IMR-90 (cell line): ENCODE measurements around the gene SLC30A1. TPM values are rescaled to one million over a fixed set of nuclear protein-coding genes. Genes with fewer than 3 reads are reported as not detected.

Experiments
- ATAC-seq: fragments of 200-7000 bp; cut with Tn5 transposase; 2 replicates; pipeline ENCODE4 v1.9.1; 2020; ENCODE audit warnings: low read depth, mild to moderate bottlenecking, moderate library complexity
- BruUV-seq: library from RNA; stranded (reverse); fragments of 400-500 nt; replicated peaks from 2 replicates; lab custom pipeline; 2021; lab: Mats Ljungman, UMichigan
- CTCF ChIA-PET: fragments of 300-600 bp; formaldehyde crosslinking; extraction: SDS; loops from one replicate; lab custom pipeline; 2021; ENCODE audit warnings: antibody characterized with exemption; lab: Yijun Ruan, JAX
- POLR2A ChIA-PET: fragments of 300-600 bp; sonication (Branson Sonifier 250); formaldehyde crosslinking; loops from one replicate; lab custom pipeline; 2022; ENCODE audit warnings: antibody characterized with exemption; ENCODE audit not compliant: unreplicated experiment; lab: Charles Lee
- DNase-seq: peaks from one replicate; pipeline ENCODE4 v3.0.0; 2013
- H2AFZ ChIP-seq: replicated peaks from 2 replicates; pipeline ENCODE3; 2013; ENCODE audit warnings: low read length, mild to moderate bottlenecking; ENCODE audit not compliant: poor library complexity
- H2AK5ac ChIP-seq: 2 replicates; pipeline ENCODE4 v1.6.1; 2013; ENCODE audit warnings: low read depth, low read length, inconsistent platforms
- H2AK9ac ChIP-seq: replicated peaks from 2 replicates; pipeline ENCODE3; 2013; ENCODE audit warnings: mild to moderate bottlenecking, low read depth, low read length, moderate library complexity; ENCODE audit not compliant: poor library complexity
- H2BK120ac ChIP-seq: 2 replicates; pipeline ENCODE4 v1.6.1; 2013; ENCODE audit warnings: low read depth, low read length, inconsistent platforms
- H2BK15ac ChIP-seq: 3 replicates; pipeline ENCODE4 v1.6.1; 2013; ENCODE audit warnings: low read depth, low read length, inconsistent platforms
- H2BK20ac ChIP-seq: 2 replicates; pipeline ENCODE4 v1.6.1; 2013; ENCODE audit warnings: low read depth, mild to moderate bottlenecking, inconsistent platforms, low read length, moderate library complexity
- H2BK5ac ChIP-seq: 2 replicates; pipeline ENCODE4 v1.6.1; 2013; ENCODE audit warnings: mild to moderate bottlenecking, low read depth, low read length, inconsistent platforms; ENCODE audit not compliant: poor library complexity, severe bottlenecking
- H3K14ac ChIP-seq: replicated peaks from 2 replicates; pipeline ENCODE4 v1.6.1; 2013; ENCODE audit warnings: low read depth, low read length, inconsistent platforms
- H3K18ac ChIP-seq: 2 replicates; pipeline ENCODE4 v1.6.1; 2013; ENCODE audit warnings: low read depth, low read length, control low read depth
- H3K23ac ChIP-seq: 2 replicates; pipeline ENCODE4 v1.6.1; 2013; ENCODE audit warnings: low read depth, low read length, inconsistent platforms
- H3K27ac ChIP-seq: 2 replicates; pipeline ENCODE4 v1.5.1; 2013; ENCODE audit warnings: mild to moderate bottlenecking, control low read depth, low read length; ENCODE audit not compliant: insufficient read depth
- H3K27me3 ChIP-seq: 2 replicates; pipeline ENCODE4 v1.6.1; 2013; ENCODE audit warnings: low read length; ENCODE audit not compliant: control insufficient read depth, insufficient read depth
- H3K36me3 ChIP-seq: 2 replicates; pipeline ENCODE4 v1.6.1; 2013; ENCODE audit warnings: low read length, mixed read lengths; ENCODE audit not compliant: control insufficient read depth, insufficient read depth
- H3K4ac ChIP-seq: 2 replicates; pipeline ENCODE4 v1.6.1; 2013; ENCODE audit warnings: low read depth, low read length, inconsistent platforms
- H3K4me1 ChIP-seq: 2 replicates; pipeline ENCODE4 v1.6.1; 2013; ENCODE audit warnings: low read length, mixed read lengths; ENCODE audit not compliant: control insufficient read depth, insufficient read depth
- H3K4me2 ChIP-seq: 2 replicates; pipeline ENCODE4 v1.6.1; 2013; ENCODE audit warnings: low read depth, mild to moderate bottlenecking, control low read depth, low read length, moderate library complexity
- H3K4me3 ChIP-seq: 2 replicates; pipeline ENCODE4 v1.5.1; 2013; ENCODE audit warnings: low read depth, mild to moderate bottlenecking, control low read depth, low read length, moderate library complexity; ENCODE audit not compliant: insufficient read depth
- H3K56ac ChIP-seq: 2 replicates; pipeline ENCODE4 v1.6.1; 2013; ENCODE audit warnings: low read length, inconsistent platforms; ENCODE audit not compliant: insufficient read depth; ENCODE audit errors: extremely low read depth
- H3K79me1 ChIP-seq, 2 experiments: 2 replicates each; pipeline ENCODE4 v1.6.1; 2013; ENCODE audit warnings: low read length in 2 of 2, inconsistent platforms in 1 of 2, low read depth in 1 of 2
- H3K9ac ChIP-seq: 2 replicates; pipeline ENCODE4 v1.6.1; 2013; ENCODE audit warnings: low read depth, low read length, control low read depth
- H3K9me1 ChIP-seq: 2 replicates; pipeline ENCODE4 v1.6.1; 2013; ENCODE audit warnings: low read length, inconsistent platforms; ENCODE audit not compliant: insufficient read depth
- H3K9me3 ChIP-seq: 2 replicates; pipeline ENCODE4 v1.6.1; 2013; ENCODE audit warnings: low read length; ENCODE audit not compliant: control insufficient read depth, insufficient read depth
- H4K20me1 ChIP-seq: 2 replicates; pipeline ENCODE4 v1.6.1; 2013; ENCODE audit warnings: low read length, inconsistent platforms; ENCODE audit not compliant: insufficient read depth
- H4K5ac ChIP-seq: 2 replicates; pipeline ENCODE4 v1.6.1; 2013; ENCODE audit warnings: mild to moderate bottlenecking, low read depth, low read length, control low read depth
- H4K8ac ChIP-seq, 2 experiments: 2 replicates each; pipeline ENCODE4 v1.6.1; 2013; ENCODE audit warnings: low read depth in 2 of 2, low read length in 2 of 2, control low read depth in 1 of 2, inconsistent platforms in 1 of 2
- H4K91ac ChIP-seq: 2 replicates; pipeline ENCODE4 v1.6.1; 2013; ENCODE audit warnings: low read depth, low read length, inconsistent platforms; ENCODE audit not compliant: insufficient read depth
- CEBPB ChIP-seq: IDR thresholded peaks from 2 replicates; pipeline ENCODE4 v1.6.1; 2012; ENCODE audit warnings: low read depth, low read length, improper control_type of control experiment
- CHD1 ChIP-seq: IDR thresholded peaks from 2 replicates; pipeline ENCODE4 v1.6.1; 2012; ENCODE audit warnings: low read depth, low read length, improper control_type of control experiment
- ELK1 ChIP-seq: fragments of 150-350 bp; IDR thresholded peaks from 2 replicates; pipeline ENCODE4 v1.6.1; 2016; ENCODE audit warnings: low read depth, mild to moderate bottlenecking, low read length, moderate library complexity, borderline replicate concordance
- FOS ChIP-seq: fragments of 150-350 bp; IDR thresholded peaks from 2 replicates; pipeline ENCODE4 v1.6.1; 2016; ENCODE audit warnings: low read depth, low read length
- MAZ ChIP-seq: IDR thresholded peaks from 2 replicates; pipeline ENCODE4 v1.6.1; 2012; ENCODE audit warnings: low read depth, mild to moderate bottlenecking, low read length, improper control_type of control experiment, moderate library complexity, borderline replicate concordance
- MXI1 ChIP-seq: IDR thresholded peaks from 2 replicates; pipeline ENCODE4 v1.6.1; 2012; ENCODE audit warnings: low read depth, mild to moderate bottlenecking, low read length, moderate library complexity, borderline replicate concordance
- NFE2L2 ChIP-seq: fragments of 150-350 bp; IDR thresholded peaks from 2 replicates; pipeline ENCODE4 v1.6.1; 2016; ENCODE audit warnings: low read depth, mild to moderate bottlenecking, low read length
- RAD21 ChIP-seq: IDR thresholded peaks from 2 replicates; pipeline ENCODE4 v1.6.1; 2012; ENCODE audit warnings: low read length, improper control_type of control experiment
- RFX5 ChIP-seq: IDR thresholded peaks from 2 replicates; pipeline ENCODE4 v1.8.0; 2012; ENCODE audit warnings: low read depth, mild to moderate bottlenecking, low read length, moderate library complexity
- WGBS, 2 experiments: methylation state at CpG; one replicate each; pipeline versions ENCODE4 v1.1.5 to v1.1.7; 2013; ENCODE audit warnings: missing lambda C conversion rate in 2 of 2; ENCODE audit not compliant: insufficient read length in 1 of 2; ENCODE audit errors: extremely low coverage in 2 of 2; 5-methylcytosine and 5-hydroxymethylcytosine counted together
- dilution Hi-C: fragments of 300-500 bp; cut with HindIII; formaldehyde crosslinking; loops from one replicate; pipeline ENCODE4 v1.14.3; 2018; ENCODE audit warnings: low sequenced_read_pairs; ENCODE audit not compliant: unreplicated experiment
- in situ Hi-C: fragments of 300-500 bp; cut with MboI; formaldehyde crosslinking; loops from 3 replicates; pipeline ENCODE4 v1.14.3; 2019; ENCODE audit warnings: low sequenced_read_pairs, inconsistent platforms, mixed read lengths
- intact Hi-C: fragments of 100-400 bp; cut with micrococcal nuclease; formaldehyde crosslinking; loops from 2 replicates; pipeline ENCODE4 v1.10.0; 2022
- polyA plus RNA-seq, 3 experiments: library from polyadenylated mRNA; depleted of rRNA; stranded (reverse); fragments of >200 nt; gene quantifications; 2 replicates each; pipeline ENCODE4 v1.2.3, GENCODE V29; 2012; ENCODE audit warnings: low replicate concordance in 1 of 3
- total RNA-seq: library from RNA; depleted of rRNA; stranded (reverse); fragments of >200 nt; gene quantifications from 2 replicates; pipeline ENCODE4 v1.2.3, GENCODE V29; 2012

Gene SLC30A1
- total and polyA plus RNA-seq, 2 of the 4 experiments (the other 2 are of a cell fraction), result 5.4 to 8.4 TPM

- dilution Hi-C loops, result no loop called here
- Histone ChIP-seq H3K4ac (no peak overlapping the region), H2BK120ac (no peak overlapping the region), H2AK5ac (no peak overlapping the region), H4K5ac (no peak overlapping the region), H3K9me3 (no peaks in the 10 kb centered on the region), H3K36me3 (no peaks in the 10 kb centered on the region), H3K4me1 (no peaks in the 10 kb centered on the region), H3K23ac (no peak overlapping the region), H3K9me1 (no peaks in the 10 kb centered on the region), H2BK20ac (no peak overlapping the region), H2AK9ac (no peak overlapping the region), H3K79me1 (no peaks in the 10 kb centered on the region), H4K8ac (no peak overlapping the region), H3K27ac (no peak overlapping the region), H3K4me2 (no peak overlapping the region), H3K18ac (no peak overlapping the region), H2AFZ (no peak overlapping the region), H3K27me3 (peaks cover 7% of the 10 kb centered on the region), H2BK5ac (no peak overlapping the region), H3K9ac (no peak overlapping the region), H3K14ac (no peak overlapping the region), H2BK15ac (no peak overlapping the region), H4K20me1 (no peaks in the 10 kb centered on the region), H3K4me3 (no peak overlapping the region), H4K91ac (no peak overlapping the region), H3K56ac (no peak overlapping the region)
- ChIA-PET POLR2A (no interaction called here), CTCF (no interaction called here)
- 86% methylated on average over 1 of the region's 2 CpGs; no CpG with 5 or more reads in 1 of the 2 experiments for WGBS, 2 experiments
- DNase-seq (no peak), ATAC-seq (no peak)
- BruUV-seq, result no TSS peak
- intact Hi-C loops, result no loop called here
- in situ Hi-C loops, result no loop called here
- TF ChIP-seq RFX5 (no peak), MAZ (no peak), RAD21 (no peak), ELK1 (no peak), MXI1 (no peak), CHD1 (no peak), FOS (no peak), CEBPB (no peak), NFE2L2 (no peak)
Observed at GRCh38 chr1:211535346-211535745, 43.6 kb downstream of the SLC30A1 start.
